ENCODE data around the gene MCRIP2. TPM values are rescaled to one million over a fixed set of nuclear protein-coding genes. Genes with fewer than 3 reads are reported as not detected.

The MCRIP2 gene
- polyA plus RNA-seq, 4 donors = 43.4 to 279 (median 166) TPM

GRCh38 chr16:637081-638018 lies 4.3 kb upstream of the MCRIP2 start:
- peak overlapping the region; percentile 29 to 74 (median 72) for H3K4me3 ChIP-seq (ENCODE audit: low read depth in 1 of 3, low read length in 3 of 3)
- peaks cover 0 to 21% (median 0%) of the 10 kb centered on the region in 3 donors for H3K36me3 ChIP-seq (ENCODE audit: control insufficient read depth in 3 of 3, insufficient read depth in 2 of 3, low read depth in 1 of 3, low read length in 3 of 3)
- peak; percentile 50 to 89 for DNase-seq
- no peaks in the 10 kb centered on the region for H3K27me3 ChIP-seq (ENCODE audit: control insufficient read depth in 3 of 3, insufficient read depth in 3 of 3, low read length in 3 of 3)
- peaks cover 0 to 30% (median 0%) of the 10 kb centered on the region in 3 donors for H3K4me1 ChIP-seq (ENCODE audit: control insufficient read depth in 3 of 3, insufficient read depth in 2 of 3, low read depth in 1 of 3, low read length in 2 of 3)
- H3K9me3 ChIP-seq (ENCODE audit: control insufficient read depth in 2 of 2, insufficient read depth in 1 of 2, low read depth in 1 of 2, low read length in 1 of 2) = no peaks in the 10 kb centered on the region
- H3K27ac ChIP-seq (ENCODE audit: low read depth in 1 of 3, low read length in 2 of 3) = peak overlapping the region in 2 of 3 donors; percentile 96 to 98
- WGBS, 3 donors = 14 to 16% (median 15%) methylated on average over 32 to 53 of the region's 53 CpGs
- no peak for FAIRE-seq

- no peak overlapping the region for H3K27ac ChIP-seq (ENCODE audit: low read depth in 1 of 3, low read length in 2 of 3)
- FAIRE-seq (no peak), DNase-seq (no peak)
- H3K36me3 ChIP-seq (ENCODE audit: control insufficient read depth in 3 of 3, insufficient read depth in 2 of 3, low read depth in 1 of 3, low read length in 3 of 3) = peaks cover 0 to 20% (median 0%) of the 10 kb centered on the region in 3 donors
- no peak overlapping the region for H3K4me3 ChIP-seq (ENCODE audit: low read depth in 1 of 3, low read length in 3 of 3)
- 83 to 88% (median 86%) methylated on average over 13 to 15 of the region's 15 CpGs for WGBS, 3 donors
- no peaks in the 10 kb centered on the region for H3K27me3 ChIP-seq (ENCODE audit: control insufficient read depth in 3 of 3, insufficient read depth in 3 of 3, low read length in 3 of 3)
- no peaks in the 10 kb centered on the region for H3K9me3 ChIP-seq (ENCODE audit: control insufficient read depth in 2 of 2, insufficient read depth in 1 of 2, low read depth in 1 of 2, low read length in 1 of 2)
- H3K4me1 ChIP-seq (ENCODE audit: control insufficient read depth in 3 of 3, insufficient read depth in 2 of 3, low read depth in 1 of 3, low read length in 2 of 3) = peaks cover 0 to 37% (median 0%) of the 10 kb centered on the region in 3 donors
Measured at GRCh38 chr16:638034-638543, 3.5 kb upstream of the MCRIP2 start.

- DNase-seq (no peak), FAIRE-seq (no peak)
- H3K27me3 ChIP-seq (ENCODE audit: control insufficient read depth in 3 of 3, insufficient read depth in 3 of 3, low read length in 3 of 3) = no peaks in the 10 kb centered on the region
- H3K27ac ChIP-seq (ENCODE audit: low read depth in 1 of 3, low read length in 2 of 3) = no peak overlapping the region
- no peak overlapping the region for H3K4me3 ChIP-seq (ENCODE audit: low read depth in 1 of 3, low read length in 3 of 3)
- 83 to 85% (median 85%) methylated on average over 9 of the region's 9 CpGs for WGBS, 3 donors
- H3K9me3 ChIP-seq (ENCODE audit: control insufficient read depth in 2 of 2, insufficient read depth in 1 of 2, low read depth in 1 of 2, low read length in 1 of 2) = no peaks in the 10 kb centered on the region
- peaks cover 0 to 23% (median 0%) of the 10 kb centered on the region in 3 donors for H3K36me3 ChIP-seq (ENCODE audit: control insufficient read depth in 3 of 3, insufficient read depth in 2 of 3, low read depth in 1 of 3, low read length in 3 of 3)
- peaks cover 0 to 40% (median 0%) of the 10 kb centered on the region in 3 donors for H3K4me1 ChIP-seq (ENCODE audit: control insufficient read depth in 3 of 3, insufficient read depth in 2 of 3, low read depth in 1 of 3, low read length in 2 of 3)
Measured at GRCh38 chr16:638836-639235, 2.8 kb upstream of the MCRIP2 start.

- peaks cover 0 to 44% (median 4%) of the 10 kb centered on the region in 3 donors for H3K4me1 ChIP-seq (ENCODE audit: control insufficient read depth in 3 of 3, insufficient read depth in 2 of 3, low read depth in 1 of 3, low read length in 2 of 3)
- H3K36me3 ChIP-seq (ENCODE audit: control insufficient read depth in 3 of 3, insufficient read depth in 2 of 3, low read depth in 1 of 3, low read length in 3 of 3) = peaks cover 0 to 29% (median 0%) of the 10 kb centered on the region in 3 donors
- FAIRE-seq (no peak), DNase-seq (no peak)
- 80 to 93% (median 88%) methylated on average over 4 to 5 of the region's 5 CpGs for WGBS, 3 donors
- peak overlapping the region in 1 of 3 donors; percentile 89 for H3K27ac ChIP-seq (ENCODE audit: low read depth in 1 of 3, low read length in 2 of 3)
- H3K4me3 ChIP-seq (ENCODE audit: low read depth in 1 of 3, low read length in 3 of 3) = peak overlapping the region in 2 of 3 donors; percentile 69 to 97
- no peaks in the 10 kb centered on the region for H3K27me3 ChIP-seq (ENCODE audit: control insufficient read depth in 3 of 3, insufficient read depth in 3 of 3, low read length in 3 of 3)
- H3K9me3 ChIP-seq (ENCODE audit: control insufficient read depth in 2 of 2, insufficient read depth in 1 of 2, low read depth in 1 of 2, low read length in 1 of 2) = no peaks in the 10 kb centered on the region
Measured at GRCh38 chr16:640614-641013, 1.0 kb upstream of the MCRIP2 start.

GRCh38 chr16:642189-643049 lies 791 bp downstream of the MCRIP2 start:
- Histone ChIP-seq H3K36me3 (ENCODE audit: control insufficient read depth in 3 of 3, insufficient read depth in 2 of 3, low read depth in 1 of 3, low read length in 3 of 3) (peaks cover 0 to 47% (median 0%) of the 10 kb centered on the region in 3 donors), H3K27ac (ENCODE audit: low read depth in 1 of 3, low read length in 2 of 3) (peak overlapping the region; percentile 88 to 91 (median 91)), H3K27me3 (ENCODE audit: control insufficient read depth in 3 of 3, insufficient read depth in 3 of 3, low read length in 3 of 3) (no peaks in the 10 kb centered on the region), H3K9me3 (ENCODE audit: control insufficient read depth in 2 of 2, insufficient read depth in 1 of 2, low read depth in 1 of 2, low read length in 1 of 2) (no peaks in the 10 kb centered on the region), H3K4me1 (ENCODE audit: control insufficient read depth in 3 of 3, insufficient read depth in 2 of 3, low read depth in 1 of 3, low read length in 2 of 3) (peaks cover 0 to 58% (median 5%) of the 10 kb centered on the region in 3 donors), H3K4me3 (ENCODE audit: low read depth in 1 of 3, low read length in 3 of 3) (peak overlapping the region; percentile 69 to 97 (median 94))
- 3 to 5% (median 5%) methylated on average over 54 to 72 of the region's 72 CpGs for WGBS, 3 donors
- FAIRE-seq (no peak), DNase-seq (peak; percentile 74 to 84)

GRCh38 chr16:643050-643368 lies 1.4 kb downstream of the MCRIP2 start:
- DNase-seq (no peak), FAIRE-seq (no peak)
- H3K27ac ChIP-seq (ENCODE audit: low read depth in 1 of 3, low read length in 2 of 3) = peak overlapping the region; percentile 88 to 91 (median 91)
- no peaks in the 10 kb centered on the region for H3K9me3 ChIP-seq (ENCODE audit: control insufficient read depth in 2 of 2, insufficient read depth in 1 of 2, low read depth in 1 of 2, low read length in 1 of 2)
- peaks cover 0 to 58% (median 5%) of the 10 kb centered on the region in 3 donors for H3K4me1 ChIP-seq (ENCODE audit: control insufficient read depth in 3 of 3, insufficient read depth in 2 of 3, low read depth in 1 of 3, low read length in 2 of 3)
- peak overlapping the region; percentile 62 to 94 (median 77) for H3K4me3 ChIP-seq (ENCODE audit: low read depth in 1 of 3, low read length in 3 of 3)
- 52 to 71% (median 70%) methylated on average over 12 to 13 of the region's 13 CpGs for WGBS, 3 donors
- peaks cover 0 to 53% (median 0%) of the 10 kb centered on the region in 3 donors for H3K36me3 ChIP-seq (ENCODE audit: control insufficient read depth in 3 of 3, insufficient read depth in 2 of 3, low read depth in 1 of 3, low read length in 3 of 3)
- H3K27me3 ChIP-seq (ENCODE audit: control insufficient read depth in 3 of 3, insufficient read depth in 3 of 3, low read length in 3 of 3) = no peaks in the 10 kb centered on the region

GRCh38 chr16:644556-644955 lies 2.9 kb downstream of the MCRIP2 start:
- no peak for FAIRE-seq
- Histone ChIP-seq H3K4me1 (ENCODE audit: control insufficient read depth in 3 of 3, insufficient read depth in 2 of 3, low read depth in 1 of 3, low read length in 2 of 3) (peaks cover 0 to 63% (median 5%) of the 10 kb centered on the region in 3 donors), H3K27ac (ENCODE audit: low read depth in 1 of 3, low read length in 2 of 3) (peak overlapping the region; percentile 4 to 65 (median 35)), H3K9me3 (ENCODE audit: control insufficient read depth in 2 of 2, insufficient read depth in 1 of 2, low read depth in 1 of 2, low read length in 1 of 2) (no peaks in the 10 kb centered on the region), H3K4me3 (ENCODE audit: low read depth in 1 of 3, low read length in 3 of 3) (no peak overlapping the region), H3K36me3 (ENCODE audit: control insufficient read depth in 3 of 3, insufficient read depth in 2 of 3, low read depth in 1 of 3, low read length in 3 of 3) (peaks cover 0 to 60% (median 0%) of the 10 kb centered on the region in 3 donors), H3K27me3 (ENCODE audit: control insufficient read depth in 3 of 3, insufficient read depth in 3 of 3, low read length in 3 of 3) (no peaks in the 10 kb centered on the region)
- no peak for DNase-seq
- 80 to 88% (median 84%) methylated on average over 12 of the region's 12 CpGs for WGBS, 3 donors

Data from small intestine (tissue), 7 donors.